ENCODE data around the gene MYL3.

MYL3 gene

GRCh38 chr3:46849045-46849631, 14.1 kb downstream of the MYL3 start:
- no peaks in the 10 kb centered on the region for H3K36me3 ChIP-seq
- no peak overlapping the region for H3K4me3 ChIP-seq (ENCODE audit: low read depth, low read length)
- DNase-seq, result no peak
- H3K4me1 ChIP-seq, result 0 out of 2 replicates have a peak, but pooled peaks cover 2% of the 10 kb centered on the region
- H3K27me3 ChIP-seq, result no peaks in the 10 kb centered on the region
- no peak for TF ChIP-seq CTCF (IDR thresholded peaks at IDR 0.05; ENCODE audit: low read depth, low read length)
- no peaks in the 10 kb centered on the region for H3K9me3 ChIP-seq

GRCh38 chr3:46848271-46849044, 14.8 kb downstream of the MYL3 start:
- 0 out of 2 replicates have a peak, but pooled peaks cover 2% of the 10 kb centered on the region for H3K4me1 ChIP-seq
- no peaks in the 10 kb centered on the region for H3K9me3 ChIP-seq
- H3K4me3 ChIP-seq (ENCODE audit: low read depth, low read length), result no peak overlapping the region
- H3K27me3 ChIP-seq, result no peaks in the 10 kb centered on the region
- peak; percentile 36 for TF ChIP-seq CTCF (IDR thresholded peaks at IDR 0.05; ENCODE audit: low read depth, low read length)
- no peak for DNase-seq
- H3K36me3 ChIP-seq, result no peaks in the 10 kb centered on the region

GRCh38 chr3:46847744-46848143, 15.5 kb downstream of the MYL3 start:
- Histone ChIP-seq H3K4me1 (0 out of 2 replicates have a peak, but pooled peaks cover 2% of the 10 kb centered on the region), H3K36me3 (no peaks in the 10 kb centered on the region), H3K9me3 (no peaks in the 10 kb centered on the region), H3K27me3 (no peaks in the 10 kb centered on the region), H3K4me3 (ENCODE audit: low read depth, low read length) (no peak overlapping the region)
- DNase-seq, result no peak
- no peak for TF ChIP-seq CTCF (IDR thresholded peaks at IDR 0.05; ENCODE audit: low read depth, low read length)

- no peak for TF ChIP-seq CTCF (IDR thresholded peaks at IDR 0.05; ENCODE audit: low read depth, low read length)
- H3K4me1 ChIP-seq, result 0 out of 2 replicates have a peak, but pooled peaks cover 2% of the 10 kb centered on the region
- no peaks in the 10 kb centered on the region for H3K9me3 ChIP-seq
- DNase-seq, result no peak
- H3K4me3 ChIP-seq (ENCODE audit: low read depth, low read length), result peak overlapping the region; percentile 38
- no peaks in the 10 kb centered on the region for H3K36me3 ChIP-seq
- no peaks in the 10 kb centered on the region for H3K27me3 ChIP-seq
These were observed 16.4 kb downstream of the MYL3 start for GRCh38 chr3:46846624-46847542.

- Histone ChIP-seq H3K9me3 (no peaks in the 10 kb centered on the region), H3K4me1 (0 out of 2 replicates have a peak, but pooled peaks cover 2% of the 10 kb centered on the region), H3K36me3 (no peaks in the 10 kb centered on the region), H3K4me3 (ENCODE audit: low read depth, low read length) (peak overlapping the region; percentile 59), H3K27me3 (no peaks in the 10 kb centered on the region)
- TF ChIP-seq CTCF (IDR thresholded peaks at IDR 0.05; ENCODE audit: low read depth, low read length), result peak; percentile 43
- DNase-seq, result peak; percentile 91
These were observed 17.2 kb downstream of the MYL3 start for GRCh38 chr3:46845860-46846623.
